HL-60/S4 (cell line): ENCODE data around the gene XXYLT1.

Source experiments
- in situ Hi-C: fragments of 300-500 bp; cut with MboI; formaldehyde crosslinking; loops from 2 replicates; pipeline ENCODE4 v1.14.3; 2022; ENCODE audit warnings: low sequenced_read_pairs

XXYLT1 gene

GRCh38 chr3:195073866-195074860 lies 196.8 kb downstream of the XXYLT1 start:
- in situ Hi-C loops: no loop called here

- in situ Hi-C loops: no loop called here
These were observed 197.9 kb downstream of the XXYLT1 start for GRCh38 chr3:195072916-195073564.

- in situ Hi-C loops: no loop called here
These were observed 198.8 kb downstream of the XXYLT1 start for GRCh38 chr3:195071916-195072820.

GRCh38 chr3:195071011-195071728 lies 199.8 kb downstream of the XXYLT1 start:
- in situ Hi-C loops: no loop called here

GRCh38 chr3:195070336-195070735 lies 200.6 kb downstream of the XXYLT1 start:
- in situ Hi-C loops: no loop called here

- in situ Hi-C loops: no loop called here
These were observed 201.3 kb downstream of the XXYLT1 start for GRCh38 chr3:195069501-195070251.

GRCh38 chr3:195068084-195069080 lies 202.6 kb downstream of the XXYLT1 start:
- in situ Hi-C loops: no loop called here

- in situ Hi-C loops: no loop called here
These were observed 204.5 kb downstream of the XXYLT1 start for GRCh38 chr3:195066441-195066841.

- in situ Hi-C loops: no loop called here
These were observed 205.1 kb downstream of the XXYLT1 start for GRCh38 chr3:195065864-195066185.

GRCh38 chr3:195065142-195065863 lies 205.7 kb downstream of the XXYLT1 start:
- in situ Hi-C loops: no loop called here

GRCh38 chr3:195064300-195064931 lies 206.5 kb downstream of the XXYLT1 start:
- in situ Hi-C loops: no loop called here

GRCh38 chr3:195063581-195064193 lies 207.3 kb downstream of the XXYLT1 start:
- in situ Hi-C loops: no loop called here

- in situ Hi-C loops: no loop called here
These were observed 208.0 kb downstream of the XXYLT1 start for GRCh38 chr3:195062866-195063540.

GRCh38 chr3:195061756-195062655 lies 209.0 kb downstream of the XXYLT1 start:
- in situ Hi-C loops: no loop called here

- in situ Hi-C loops: no loop called here
These were observed 210.2 kb downstream of the XXYLT1 start for GRCh38 chr3:195060531-195061291.
